ENCODE results near the gene IGF2R.
A peak's percentile ranks its signal among the peaks of the same experiment; 100 is the strongest.

IGF2R gene

GRCh38 chr6:160050022-160050421 lies 81.1 kb downstream of the IGF2R start:
- no peak for DNase-seq

- no peak for DNase-seq
Observed at GRCh38 chr6:160051390-160051789, 82.5 kb downstream of the IGF2R start.

- no peak for DNase-seq
Observed at GRCh38 chr6:160054271-160054670, 85.4 kb downstream of the IGF2R start.

- DNase-seq, result no peak
Observed at GRCh38 chr6:160054913-160055312, 86.0 kb downstream of the IGF2R start.

GRCh38 chr6:160055378-160055777 lies 86.5 kb downstream of the IGF2R start:
- DNase-seq, result no peak

- no peak for DNase-seq
Observed at GRCh38 chr6:160055813-160056212, 86.9 kb downstream of the IGF2R start.

GRCh38 chr6:160057080-160057479 lies 88.2 kb downstream of the IGF2R start:
- no peak for DNase-seq

- no peak for DNase-seq
Observed at GRCh38 chr6:160058603-160059215, 89.8 kb downstream of the IGF2R start.

- DNase-seq, result no peak
Observed at GRCh38 chr6:160060221-160060620, 91.3 kb downstream of the IGF2R start.

- no peak for DNase-seq
Observed at GRCh38 chr6:160060920-160061447, 92.1 kb downstream of the IGF2R start.

GRCh38 chr6:160063771-160064413 lies 95.0 kb downstream of the IGF2R start:
- no peak for DNase-seq

- no peak for DNase-seq
Observed at GRCh38 chr6:160065200-160065599, 96.3 kb downstream of the IGF2R start.

- no peak for DNase-seq
Observed at GRCh38 chr6:160067564-160067963, 98.7 kb downstream of the IGF2R start.

- no peak for DNase-seq
Observed at GRCh38 chr6:160068346-160068745, 99.5 kb downstream of the IGF2R start.

- peak; percentile 36 for DNase-seq
Observed at GRCh38 chr6:160069050-160069454, 100.2 kb downstream of the IGF2R start.

GRCh38 chr6:160069459-160069858 lies 100.6 kb downstream of the IGF2R start:
- no peak for DNase-seq

GRCh38 chr6:160070427-160070826 lies 101.5 kb downstream of the IGF2R start:
- no peak for DNase-seq

- DNase-seq, result no peak
Observed at GRCh38 chr6:160070831-160071230, 101.9 kb downstream of the IGF2R start.

- no peak for DNase-seq
Observed at GRCh38 chr6:160071805-160072690, 103.2 kb downstream of the IGF2R start.

- DNase-seq, result no peak
Observed at GRCh38 chr6:160073272-160073671, 104.4 kb downstream of the IGF2R start.

GRCh38 chr6:160076009-160076408 lies 107.1 kb downstream of the IGF2R start:
- no peak for DNase-seq

GRCh38 chr6:160077024-160077423 lies 108.1 kb downstream of the IGF2R start:
- DNase-seq, result no peak

- DNase-seq, result no peak
Observed at GRCh38 chr6:160077526-160077925, 108.6 kb downstream of the IGF2R start.
